ENCODE data around the gene NIPAL3.

Gene NIPAL3

GRCh38 chr1:24415334-24415909, at the start of gene NIPAL3:
TSS of gene NIPAL3 (plus strand) at chr1:24415802. CDS start at chr1:24419548, 3,746 bp downstream.
- peak; percentile 54 to 92 for DNase-seq

GRCh38 chr1:24366707-24367106, 48.9 kb upstream of the NIPAL3 start:
- DNase-seq = no peak

- no peak for DNase-seq
Measured at GRCh38 chr1:24369199-24369598, 46.4 kb upstream of the NIPAL3 start.

GRCh38 chr1:24369801-24370200, 45.8 kb upstream of the NIPAL3 start:
- no peak for DNase-seq

GRCh38 chr1:24373044-24373443, 42.6 kb upstream of the NIPAL3 start:
- no peak for DNase-seq

- no peak for DNase-seq
Measured at GRCh38 chr1:24373710-24374109, 41.9 kb upstream of the NIPAL3 start.

GRCh38 chr1:24374891-24375786, 40.5 kb upstream of the NIPAL3 start:
- DNase-seq = no peak

- no peak for DNase-seq
Measured at GRCh38 chr1:24379733-24380315, 35.8 kb upstream of the NIPAL3 start.

- no peak for DNase-seq
Measured at GRCh38 chr1:24380508-24380907, 35.1 kb upstream of the NIPAL3 start.

GRCh38 chr1:24381256-24381655, 34.3 kb upstream of the NIPAL3 start:
- no peak for DNase-seq

GRCh38 chr1:24382165-24382577, 33.4 kb upstream of the NIPAL3 start:
- no peak for DNase-seq

- no peak for DNase-seq
Measured at GRCh38 chr1:24383381-24383940, 32.1 kb upstream of the NIPAL3 start.

- peak; percentile 1 to 35 for DNase-seq
Measured at GRCh38 chr1:24384251-24385090, 31.1 kb upstream of the NIPAL3 start.

GRCh38 chr1:24385160-24385940, 30.3 kb upstream of the NIPAL3 start:
- DNase-seq = no peak

- no peak for DNase-seq
Measured at GRCh38 chr1:24386241-24386640, 29.4 kb upstream of the NIPAL3 start.

GRCh38 chr1:24386931-24387330, 28.7 kb upstream of the NIPAL3 start:
- no peak for DNase-seq

GRCh38 chr1:24387636-24388175, 27.9 kb upstream of the NIPAL3 start:
- no peak for DNase-seq

GRCh38 chr1:24388331-24388885, 27.2 kb upstream of the NIPAL3 start:
- no peak for DNase-seq

GRCh38 chr1:24389231-24389678, 26.3 kb upstream of the NIPAL3 start:
- no peak for DNase-seq

- peak in 1 of 2 donors; percentile 55 for DNase-seq
Measured at GRCh38 chr1:24390924-24391782, 24.4 kb upstream of the NIPAL3 start.

Measured in bone marrow (tissue), 2 donors.